ENCODE data around the gene F7.
"Not testable (repeated sequence)": the region's sequence is repeated elsewhere in the genome, so short reads cannot be mapped to it uniquely, and the experiment has no call there.

The F7 gene

GRCh38 chr13:113102302-113102701, 3.3 kb upstream of the F7 start:
- not testable (repeated sequence) for DNase-seq (ENCODE audit: low read depth)

GRCh38 chr13:113102727-113103126, 2.9 kb upstream of the F7 start:
- no peak for DNase-seq (ENCODE audit: low read depth)

DNA sequence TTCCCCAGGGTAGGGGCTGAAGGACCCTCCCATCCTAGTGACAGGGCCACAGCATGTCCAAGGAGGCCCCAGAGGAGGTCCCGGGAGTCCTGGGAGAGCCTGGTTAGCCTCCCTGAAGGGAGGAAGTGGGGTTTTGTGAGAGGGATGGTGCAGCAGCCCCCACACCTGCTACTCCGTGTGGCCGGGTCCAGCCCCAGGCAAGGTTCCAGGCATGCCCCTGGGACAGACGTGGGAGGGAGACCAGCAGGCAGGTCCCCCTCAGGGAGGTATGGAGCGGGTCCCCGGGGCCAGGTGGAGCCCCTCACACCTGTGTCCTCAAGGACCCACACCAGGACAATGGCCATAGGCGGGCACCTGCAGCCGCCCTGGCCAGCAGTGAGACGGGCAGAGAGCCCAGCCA, 1.9 kb upstream of the F7 start:
- DNase-seq (ENCODE audit: low read depth) = no peak

DNA sequence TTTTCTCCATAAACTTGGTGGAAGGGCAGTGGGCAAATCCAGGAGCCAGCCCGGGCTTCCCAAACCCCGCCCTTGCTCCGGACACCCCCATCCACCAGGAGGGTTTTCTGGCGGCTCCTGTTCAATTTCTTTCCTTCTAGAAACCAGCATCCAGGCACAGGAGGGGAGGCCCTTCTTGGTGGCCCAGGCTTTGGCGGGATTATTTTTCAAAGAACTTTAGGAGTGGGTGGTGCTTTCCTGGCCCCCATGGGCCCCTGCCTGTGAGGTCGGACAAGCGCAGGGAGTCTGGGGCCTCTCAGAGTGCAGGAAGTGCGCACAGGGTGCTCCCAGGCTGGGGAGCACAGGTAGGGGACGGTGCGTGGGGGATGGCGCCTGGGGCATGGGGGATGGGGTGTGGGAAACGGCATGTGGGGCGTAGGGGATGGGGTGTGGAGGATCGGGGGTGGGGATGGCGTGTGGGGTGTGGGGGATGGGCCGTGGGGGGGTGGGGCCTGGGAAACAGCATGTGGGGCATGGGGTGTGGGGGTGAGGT, 396 bp downstream of the F7 start:
- no peak for DNase-seq (ENCODE audit: low read depth)

DNA sequence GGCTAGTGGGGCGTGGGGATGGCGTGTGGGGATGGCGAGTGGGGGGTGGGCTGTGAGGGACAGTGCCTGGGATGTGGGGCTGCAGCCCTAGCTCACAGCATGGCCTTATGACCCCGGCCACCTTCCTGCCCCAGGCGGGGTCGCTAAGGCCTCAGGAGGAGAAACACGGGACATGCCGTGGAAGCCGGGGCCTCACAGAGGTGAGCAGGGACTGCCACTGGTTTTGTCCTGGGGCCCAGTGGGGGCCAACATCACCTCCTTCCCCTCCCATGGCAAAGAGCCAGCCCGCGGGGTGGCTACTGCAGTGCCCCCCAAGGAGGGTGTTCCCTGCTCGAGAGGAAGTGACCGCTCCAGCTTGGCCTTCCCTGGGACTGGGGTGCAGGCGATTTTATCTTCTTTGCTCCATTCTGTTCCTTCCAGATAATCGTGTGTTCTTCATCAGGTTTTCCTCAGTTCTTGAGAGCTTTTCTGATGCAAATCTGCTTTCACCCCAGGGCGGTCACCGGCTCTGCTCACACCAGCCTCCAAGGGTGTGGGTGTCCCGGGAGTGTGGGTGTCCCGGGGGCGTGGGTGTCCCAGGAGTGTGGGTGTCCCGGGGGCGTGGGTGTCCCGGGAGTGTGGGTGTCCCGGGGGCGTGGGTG, 1.2 kb downstream of the F7 start:
- no peak for DNase-seq (ENCODE audit: low read depth)

DNA sequence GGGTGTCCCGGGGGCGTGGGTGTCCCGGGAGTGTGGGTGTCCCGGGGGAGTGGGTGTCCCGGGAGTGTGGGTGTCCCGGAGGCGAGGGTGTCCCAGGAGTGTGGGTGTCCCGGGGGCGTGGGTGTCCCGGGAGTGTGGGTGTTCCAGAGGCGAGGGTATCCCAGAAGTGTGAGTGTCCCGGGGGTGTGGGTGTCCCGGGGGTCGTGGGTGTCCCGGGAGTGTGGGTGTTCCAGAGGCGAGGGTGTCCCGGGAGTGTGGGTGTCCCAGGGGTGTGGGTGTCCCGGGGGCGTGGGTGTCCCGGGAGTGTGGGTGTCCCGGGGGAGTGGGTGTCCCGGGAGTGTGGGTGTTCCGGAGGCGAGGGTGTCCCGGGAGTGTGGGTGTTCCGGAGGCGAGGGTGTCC, 2.9 kb downstream of the F7 start:
- DNase-seq (ENCODE audit: low read depth) = not testable (repeated sequence)

- DNase-seq (ENCODE audit: low read depth) = no peak
Measured at GRCh38 chr13:113109151-113110047, 3.8 kb downstream of the F7 start.

- no peak for DNase-seq (ENCODE audit: low read depth)
Measured at GRCh38 chr13:113110048-113110851, 4.7 kb downstream of the F7 start.

DNA sequence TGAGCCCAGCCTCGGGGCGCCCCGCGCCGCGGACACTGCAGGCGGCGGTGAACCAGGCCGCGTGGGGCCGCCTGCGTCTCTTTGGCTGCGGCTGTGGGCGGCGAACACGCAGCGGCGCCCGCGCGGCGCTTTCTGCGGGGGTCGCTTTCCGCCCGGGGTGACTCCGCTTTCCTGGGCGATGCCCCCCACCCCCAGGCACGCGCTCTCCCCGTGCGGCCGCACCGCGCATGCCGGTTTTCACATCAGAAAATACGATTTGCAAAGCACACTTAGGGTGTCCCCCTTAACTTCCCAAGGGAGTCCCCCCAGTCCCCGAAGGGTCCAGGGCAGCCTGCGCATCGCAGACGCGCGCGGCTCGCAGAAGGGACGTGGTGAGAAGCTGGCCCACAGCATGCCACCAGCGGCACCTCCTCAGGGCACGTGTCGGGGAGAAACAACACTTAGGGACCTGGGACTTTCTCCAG, 5.3 kb downstream of the F7 start:
- no peak for DNase-seq (ENCODE audit: low read depth)

GRCh38 chr13:113111821-113112220, 6.2 kb downstream of the F7 start:
- not testable (repeated sequence) for DNase-seq (ENCODE audit: low read depth)

DNA sequence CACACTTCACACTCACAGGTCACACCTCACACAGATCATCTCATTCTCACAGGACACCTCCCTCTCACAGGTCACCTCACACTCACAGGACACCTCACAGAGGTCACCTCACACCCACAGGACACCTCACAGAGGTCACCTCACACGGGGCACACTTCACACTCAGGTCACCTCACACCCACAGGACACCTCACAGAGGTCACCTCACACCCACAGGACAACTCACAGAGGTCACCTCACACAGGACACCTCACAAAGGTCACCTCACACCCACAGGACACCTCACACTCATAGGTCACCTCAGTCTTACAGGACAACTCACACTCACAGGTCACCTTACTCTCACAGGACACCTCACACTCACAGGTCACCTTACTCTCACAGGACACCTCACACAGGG, 6.9 kb downstream of the F7 start:
- DNase-seq (ENCODE audit: low read depth) = not testable (repeated sequence)

DNA sequence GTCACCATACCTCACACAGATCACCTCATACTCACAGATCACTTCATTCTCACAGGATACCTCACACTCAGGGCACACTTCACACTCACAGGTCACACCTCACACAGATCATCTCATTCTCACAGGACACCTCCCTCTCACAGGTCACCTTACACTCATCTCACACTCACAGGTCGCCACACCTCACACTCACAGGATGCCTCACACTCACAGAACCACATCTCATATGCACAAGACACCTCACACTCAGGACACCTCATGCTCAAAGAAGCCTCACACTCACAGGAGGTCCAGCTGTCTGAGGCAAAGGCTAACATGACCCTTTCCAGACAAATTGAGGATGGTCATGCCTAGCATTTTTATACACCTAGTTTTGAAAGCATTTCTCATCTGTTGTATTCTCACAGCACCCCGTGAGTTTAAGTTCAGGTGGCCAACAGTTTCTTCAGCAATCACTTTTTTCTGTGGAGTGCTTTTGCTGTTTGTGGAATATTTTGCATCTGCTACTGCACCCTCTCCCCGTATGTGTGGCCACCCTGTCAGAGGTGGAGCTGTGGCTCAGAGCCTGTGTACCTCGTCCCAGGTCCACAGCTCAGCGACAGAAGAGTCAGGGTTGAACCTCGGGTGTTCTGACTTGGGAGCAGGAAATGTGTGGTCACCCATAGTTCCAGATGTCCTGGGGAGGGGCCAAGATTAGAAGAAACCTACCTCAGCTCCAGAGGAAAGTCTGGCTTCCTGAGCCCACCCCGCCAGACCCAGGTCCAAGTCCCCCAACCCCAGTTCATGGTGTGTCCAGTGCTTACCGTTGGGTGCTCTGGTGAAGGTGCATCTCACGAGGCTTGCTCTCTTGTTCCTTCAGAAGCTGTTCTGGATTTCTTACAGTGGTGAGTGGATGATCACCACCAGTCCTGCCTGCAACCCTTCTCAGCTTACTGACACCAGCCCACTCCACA, 7.6 kb downstream of the F7 start:
- DNase-seq (ENCODE audit: low read depth) = no peak

DNA sequence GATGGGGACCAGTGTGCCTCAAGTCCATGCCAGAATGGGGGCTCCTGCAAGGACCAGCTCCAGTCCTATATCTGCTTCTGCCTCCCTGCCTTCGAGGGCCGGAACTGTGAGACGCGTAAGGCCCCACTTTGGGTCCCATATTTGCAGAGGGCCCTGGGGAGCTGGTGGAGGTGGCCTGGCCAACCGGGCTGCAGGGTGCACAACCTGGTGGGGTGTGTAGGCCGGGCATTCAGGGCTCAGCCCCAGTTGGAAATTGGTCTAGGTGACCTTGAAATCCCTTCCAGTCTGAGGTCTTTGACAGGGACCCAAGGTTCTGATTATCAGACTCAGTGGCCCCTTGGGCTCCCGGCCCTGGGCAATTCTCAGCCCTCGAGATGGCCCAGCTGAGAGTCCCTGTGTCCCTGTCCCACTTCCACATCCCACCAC, 8.3 kb downstream of the F7 start:
- no peak for DNase-seq (ENCODE audit: low read depth)

- no peak for DNase-seq (ENCODE audit: low read depth)
Measured at GRCh38 chr13:113114511-113115362, 9.1 kb downstream of the F7 start.

DNA sequence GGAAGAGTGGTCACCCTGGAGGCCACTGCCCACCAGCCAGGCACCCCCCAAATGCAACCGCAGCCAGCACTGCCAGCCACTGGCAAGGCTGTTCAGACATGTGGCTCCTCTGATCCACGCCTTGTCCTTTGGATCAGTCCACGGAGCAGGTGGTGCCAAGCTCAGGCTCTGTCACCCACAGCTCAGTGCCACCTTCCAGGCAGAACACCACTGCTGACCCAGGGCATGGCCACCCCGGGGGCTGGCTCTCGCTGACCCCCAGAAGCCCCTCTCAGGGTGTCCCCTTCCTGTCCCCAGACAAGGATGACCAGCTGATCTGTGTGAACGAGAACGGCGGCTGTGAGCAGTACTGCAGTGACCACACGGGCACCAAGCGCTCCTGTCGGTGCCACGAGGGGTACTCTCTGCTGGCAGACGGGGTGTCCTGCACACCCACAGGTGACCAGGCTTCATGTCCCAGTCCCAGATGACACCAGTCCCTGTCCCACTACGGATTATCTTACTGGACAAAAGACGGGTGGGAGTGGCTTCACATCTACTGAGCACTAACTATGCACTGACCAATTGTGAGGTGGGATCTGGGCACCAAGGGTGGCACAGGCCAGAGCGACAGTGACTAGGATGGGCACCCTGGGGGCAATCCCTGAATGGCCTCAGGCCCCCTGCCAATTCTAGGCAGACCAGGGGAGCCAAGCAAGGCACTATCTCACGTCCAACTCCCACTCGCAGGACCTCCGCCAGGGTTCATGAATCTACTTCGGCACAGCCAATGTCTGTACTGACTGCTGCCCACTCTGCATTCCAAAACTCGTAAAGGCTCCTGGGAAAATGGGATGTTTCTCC, 10.0 kb downstream of the F7 start:
- DNase-seq (ENCODE audit: low read depth) = no peak

DNA sequence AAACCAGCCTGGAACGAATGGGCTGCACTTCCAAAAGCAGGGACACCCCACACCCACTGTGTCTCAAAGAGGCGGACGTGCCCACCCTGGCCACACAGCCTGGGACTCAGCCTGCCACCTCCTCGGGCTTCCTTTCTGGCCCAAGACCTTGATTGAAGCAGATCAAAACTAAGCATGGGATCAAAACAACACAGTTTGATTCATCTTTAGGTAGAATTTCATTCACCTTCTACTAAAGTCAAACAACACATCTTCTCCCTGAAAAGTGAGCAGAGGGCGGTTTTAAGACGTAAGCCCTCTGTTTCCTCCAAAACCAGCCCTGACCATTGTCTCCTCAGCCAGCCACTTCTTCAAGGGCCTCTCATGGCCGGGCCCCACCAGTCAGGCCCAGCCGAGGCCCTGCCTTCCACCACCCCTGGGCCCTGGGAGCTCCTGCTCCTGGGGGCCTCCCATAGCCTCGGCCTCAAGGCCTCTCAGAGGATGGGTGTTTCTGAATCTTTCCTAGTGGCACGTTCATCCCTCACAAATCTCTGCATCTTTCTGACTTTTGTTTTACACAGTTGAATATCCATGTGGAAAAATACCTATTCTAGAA, 10.7 kb downstream of the F7 start:
- DNase-seq (ENCODE audit: low read depth) = no peak

GRCh38 chr13:113116871-113117271, 11.3 kb downstream of the F7 start:
- DNase-seq (ENCODE audit: low read depth) = no peak

GRCh38 chr13:113117335-113117872, 11.8 kb downstream of the F7 start:
- DNase-seq (ENCODE audit: low read depth) = no peak

DNA sequence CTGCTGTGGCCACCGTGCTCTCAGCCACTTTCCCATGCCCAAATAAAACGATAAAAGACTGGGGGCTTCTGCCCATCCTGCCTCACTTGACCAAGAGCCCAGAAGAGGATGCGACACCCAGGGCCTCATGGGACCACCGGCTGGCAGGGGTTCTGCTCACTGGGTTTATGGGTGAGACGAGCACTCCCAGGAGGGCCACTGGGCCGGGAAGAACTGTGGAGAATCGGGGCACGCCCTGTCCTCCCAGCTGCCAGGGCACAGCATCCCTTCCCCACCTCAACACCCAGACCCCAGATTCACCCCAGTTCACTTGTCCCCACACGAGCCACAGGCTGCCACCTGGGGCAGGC, 12.3 kb downstream of the F7 start:
- no peak for DNase-seq (ENCODE audit: low read depth)
